Measurements from ENCODE around the gene VAV2. TPM values are rescaled to one million over a fixed set of nuclear protein-coding genes. Genes with fewer than 3 reads are reported as not detected.

VAV2 gene
- total and polyA plus RNA-seq, 7 donors = 3.8 to 23.3 (median 7.2) TPM

DNA sequence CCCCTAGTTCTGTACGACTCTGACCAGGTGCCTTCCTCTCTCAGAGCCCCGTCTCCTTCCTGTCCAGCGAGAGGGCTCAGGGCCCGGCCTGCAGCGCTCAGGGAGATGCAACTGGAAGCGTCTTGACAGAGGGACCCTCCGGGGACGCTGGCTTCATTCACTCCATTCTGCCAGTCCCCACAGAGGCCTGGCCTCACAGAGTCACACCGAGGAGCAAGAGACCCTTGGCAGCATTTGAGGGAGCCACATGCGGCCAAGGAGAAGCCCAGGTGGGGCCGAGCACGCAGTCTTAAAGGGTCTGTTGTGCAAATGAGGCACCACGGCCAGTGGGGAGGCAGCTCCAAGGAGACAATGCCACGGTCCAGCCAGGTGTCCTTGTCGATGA is 167.3 kb downstream of the VAV2 start:
- intact Hi-C loops (cut with DNase I) = no loop called here
- Histone ChIP-seq H3K36me3 (no peaks in the 10 kb centered on the region), H3K27me3 (no peaks in the 10 kb centered on the region), H3K27ac (no peak overlapping the region), H3K9me3 (no peaks in the 10 kb centered on the region), H3K4me1 (peaks cover 0 to 11% (median 0%) of the 10 kb centered on the region in 4 donors), H3K4me3 (no peak overlapping the region)
- TF ChIP-seq CTCF (IDR thresholded peaks at IDR 0.05) (no peak), POLR2AphosphoS5 (IDR thresholded peaks at IDR 0.05) (no peak), EP300 (IDR thresholded peaks at IDR 0.05) (no peak), POLR2A (IDR thresholded peaks at IDR 0.05) (no peak)
- WGBS, 2 donors = 83 to 95% methylated on average over 15 of the region's 15 CpGs
- DNase-seq = no peak

GRCh38 chr9:133824106-133824801 is 167.9 kb downstream of the VAV2 start:
- Histone ChIP-seq H3K27me3 (no peaks in the 10 kb centered on the region), H3K27ac (no peak overlapping the region), H3K4me1 (peaks cover 0 to 11% (median 0%) of the 10 kb centered on the region in 4 donors), H3K9me3 (no peaks in the 10 kb centered on the region), H3K4me3 (no peak overlapping the region), H3K36me3 (no peaks in the 10 kb centered on the region)
- 79 to 87% methylated on average over 14 of the region's 14 CpGs for WGBS, 2 donors
- DNase-seq = no peak
- intact Hi-C loops (cut with DNase I) = no loop called here
- TF ChIP-seq CTCF (IDR thresholded peaks at IDR 0.05) (no peak), EP300 (IDR thresholded peaks at IDR 0.05) (no peak), POLR2AphosphoS5 (IDR thresholded peaks at IDR 0.05) (no peak), POLR2A (IDR thresholded peaks at IDR 0.05) (no peak)

DNA sequence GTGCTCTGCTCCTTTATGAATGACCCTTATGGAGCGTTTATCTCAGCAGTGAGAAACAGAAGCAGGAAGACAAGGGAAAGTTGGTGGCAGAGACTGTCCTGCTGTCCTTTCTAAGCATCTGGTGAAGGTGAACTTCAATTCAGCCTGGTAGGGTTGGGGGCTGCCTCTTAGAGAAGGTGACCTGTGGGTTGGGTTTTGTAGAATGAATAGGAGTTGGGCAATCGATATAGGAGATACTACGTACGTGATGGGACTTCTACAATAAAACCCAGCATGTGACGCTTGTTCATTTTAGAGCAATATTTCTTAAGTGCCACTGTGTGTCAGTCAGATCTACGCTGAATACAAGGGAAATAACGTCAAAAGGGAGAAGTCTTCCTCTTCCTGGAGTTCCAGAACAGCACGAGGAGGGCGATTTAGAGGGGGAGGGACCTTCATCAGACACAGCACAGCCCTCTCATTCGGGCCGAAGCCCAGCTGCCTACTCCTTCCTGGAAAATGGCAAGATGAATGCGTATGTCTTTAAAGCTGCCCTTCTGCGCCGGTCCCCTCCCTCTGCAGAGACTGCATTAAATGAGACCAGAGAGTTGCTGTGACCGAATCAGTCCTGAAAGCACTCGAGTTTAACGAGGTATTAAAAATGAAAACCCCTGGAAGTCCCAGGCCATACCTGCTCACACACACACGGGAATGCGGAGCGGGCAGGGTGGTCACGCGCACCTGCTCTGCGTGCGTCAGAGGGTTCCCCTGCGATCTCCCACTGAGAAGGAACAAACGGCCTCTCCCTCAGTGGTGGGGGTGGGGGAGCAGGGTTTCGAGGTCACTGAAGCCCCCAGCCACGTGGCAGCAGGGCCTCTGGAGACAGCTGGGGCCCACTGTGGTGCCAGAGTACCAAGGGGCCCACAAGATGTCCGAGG is 168.7 kb downstream of the VAV2 start:
- WGBS, 2 donors = 77 to 87% methylated on average over 29 of the region's 29 CpGs

DNA sequence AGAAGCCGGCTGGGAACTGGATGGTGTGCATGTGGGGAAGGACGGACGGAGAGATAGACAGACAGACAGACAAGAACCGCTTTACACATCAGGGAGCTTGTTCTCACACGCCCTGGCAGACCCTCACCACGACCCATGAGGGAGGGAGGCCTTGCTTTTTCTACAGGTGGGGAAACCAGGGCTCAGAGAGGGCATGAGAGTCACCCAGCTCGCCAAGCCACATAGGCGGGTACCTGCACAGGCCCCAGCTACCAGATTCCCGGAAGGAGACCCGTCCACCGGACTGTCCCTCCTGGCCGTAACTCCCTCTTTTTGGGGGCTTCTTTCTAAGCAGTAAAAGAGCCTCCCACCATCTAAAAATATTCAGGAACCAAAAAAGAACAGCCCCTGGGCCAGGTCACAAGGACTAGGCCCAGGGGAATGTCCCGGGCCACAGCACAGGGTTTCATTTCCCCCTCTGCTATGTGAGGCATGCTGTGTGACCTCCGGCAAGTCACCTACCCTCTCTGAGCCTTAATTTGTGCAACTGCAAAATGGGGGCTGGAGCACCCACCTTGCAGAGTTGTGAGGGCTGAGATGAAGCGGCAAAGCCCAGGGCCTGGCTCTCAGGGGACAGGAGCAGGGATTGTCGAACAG is 169.6 kb downstream of the VAV2 start:
- H3K4me1 ChIP-seq = peaks cover 0 to 11% (median 0%) of the 10 kb centered on the region in 4 donors
- no peak overlapping the region for H3K27ac ChIP-seq

More for the DNA sequence above, 168.7 kb downstream of the VAV2 start:
- Histone ChIP-seq H3K27me3 (no peaks in the 10 kb centered on the region), H3K27ac (no peak overlapping the region), H3K36me3 (no peaks in the 10 kb centered on the region), H3K9me3 (no peaks in the 10 kb centered on the region), H3K4me3 (no peak overlapping the region), H3K4me1 (peaks cover 0 to 11% (median 0%) of the 10 kb centered on the region in 4 donors)
- intact Hi-C loops (cut with DNase I) = no loop called here
- DNase-seq = no peak
- no peak for TF ChIP-seq POLR2AphosphoS5 (IDR thresholded peaks at IDR 0.05)
- no peak for TF ChIP-seq POLR2A (IDR thresholded peaks at IDR 0.05)
- no peak for TF ChIP-seq EP300 (IDR thresholded peaks at IDR 0.05)
- TF ChIP-seq CTCF (IDR thresholded peaks at IDR 0.05) = no peak

More for the DNA sequence above, 169.6 kb downstream of the VAV2 start:
- no peak overlapping the region for H3K4me3 ChIP-seq
- H3K9me3 ChIP-seq = no peaks in the 10 kb centered on the region
- H3K36me3 ChIP-seq = no peaks in the 10 kb centered on the region
- no peak for DNase-seq
- intact Hi-C loops (cut with DNase I) = no loop called here
- WGBS, 2 donors = 79 to 95% methylated on average over 16 of the region's 16 CpGs
- H3K27me3 ChIP-seq = no peaks in the 10 kb centered on the region
- TF ChIP-seq EP300 (IDR thresholded peaks at IDR 0.05) (no peak), POLR2AphosphoS5 (IDR thresholded peaks at IDR 0.05) (no peak), POLR2A (IDR thresholded peaks at IDR 0.05) (no peak), CTCF (IDR thresholded peaks at IDR 0.05) (no peak)

All from sigmoid colon (tissue), 7 donors.